HepG2 (cell line): ENCODE data around the gene SPTBN2. TPM values are rescaled to one million over a fixed set of nuclear protein-coding genes. Genes with fewer than 3 reads are reported as not detected.

Experiments
- ATF6 ChIP-seq: sonication (generic); formaldehyde crosslinking; conservative IDR thresholded peaks from 2 replicates; pipeline ENCODE4 v1.4.0; 2020; ENCODE audit warnings: missing genetic modification reagents
- CREM ChIP-seq, 2 experiments: sonication (generic) in 1 of 2; formaldehyde crosslinking in 1 of 2; IDR thresholded peaks; 2 replicates each; pipeline versions ENCODE4 v1.4.0 to v1.6.1; 2016 to 2020; ENCODE audit warnings: antibody characterized with exemption in 1 of 2, mild to moderate bottlenecking in 1 of 2, missing genetic modification reagents in 1 of 2
- FOXK2 ChIP-seq: fragments of 450-650 bp; IDR thresholded peaks from 2 replicates; pipeline ENCODE4 v1.6.1; 2016
- HNRNPH1 ChIP-seq: fragments of 200-400 bp; formaldehyde crosslinking; optimal IDR thresholded peaks from 2 replicates; pipeline ENCODE3; 2017; ENCODE audit warnings: mild to moderate bottlenecking, low read depth, low read length
- IKZF4 ChIP-seq: sonication (generic); formaldehyde crosslinking; IDR thresholded peaks from 2 replicates; pipeline ENCODE4 v1.5.1; 2020; ENCODE audit warnings: borderline replicate concordance, mild to moderate bottlenecking, low read depth, missing genetic modification reagents; ENCODE audit errors: not compliant biosample characterization
- MTA1 ChIP-seq: sonication (generic); formaldehyde crosslinking; IDR thresholded peaks from 2 replicates; pipeline ENCODE4 v1.4.0; 2020; ENCODE audit warnings: missing genetic modification reagents, mild to moderate bottlenecking, borderline replicate concordance
- NBN ChIP-seq: fragments of 450-650 bp; conservative IDR thresholded peaks from 2 replicates; pipeline ENCODE4 v1.6.1; 2017
- RXRA ChIP-seq: sonication (generic); formaldehyde crosslinking; IDR thresholded peaks from 2 replicates; pipeline ENCODE4 v1.5.1; 2020; ENCODE audit warnings: missing genetic modification reagents
- SRSF1 ChIP-seq: fragments of 200-400 bp; formaldehyde crosslinking; optimal IDR thresholded peaks from 2 replicates; pipeline ENCODE3; 2017; ENCODE audit warnings: mild to moderate bottlenecking, low read depth, low read length, moderate library complexity
- TSC22D2 ChIP-seq: sonication (generic); formaldehyde crosslinking; IDR thresholded peaks from 2 replicates; pipeline ENCODE4 v1.5.1; 2020; ENCODE audit warnings: missing genetic modification reagents, mild to moderate bottlenecking, borderline replicate concordance
- ZFY ChIP-seq: sonication (generic); formaldehyde crosslinking; IDR thresholded peaks from 2 replicates; pipeline ENCODE4 v1.4.0; 2020; ENCODE audit warnings: missing genetic modification reagents
- ZGPAT ChIP-seq: IDR thresholded peaks from 2 replicates; pipeline ENCODE4 v1.6.1; 2016; ENCODE audit warnings: mild to moderate bottlenecking
- ZNF251 ChIP-seq: sonication (generic); formaldehyde crosslinking; IDR thresholded peaks from 2 replicates; pipeline ENCODE4 v1.9.0; 2021; ENCODE audit warnings: mild to moderate bottlenecking, missing genetic modification reagents
- ZNF446 ChIP-seq: sonication (generic); formaldehyde crosslinking; IDR thresholded peaks from 2 replicates; pipeline ENCODE4 v1.5.0; 2020; ENCODE audit warnings: mild to moderate bottlenecking, missing genetic modification reagents
- ZNF572 ChIP-seq: sonication (generic); formaldehyde crosslinking; IDR thresholded peaks from 2 replicates; pipeline ENCODE4 v1.5.1; 2020; ENCODE audit warnings: mild to moderate bottlenecking, missing genetic modification reagents
- ZNF580 ChIP-seq: IDR thresholded peaks from 2 replicates; pipeline ENCODE4 v1.6.1; 2016; ENCODE audit warnings: low read depth, borderline replicate concordance
- ZNF605 ChIP-seq: sonication (generic); formaldehyde crosslinking; IDR thresholded peaks from 2 replicates; pipeline ENCODE4 v1.8.0; 2022; ENCODE audit warnings: mild to moderate bottlenecking, missing genetic modification reagents
- ZNF777 ChIP-seq: sonication (generic); formaldehyde crosslinking; IDR thresholded peaks from 2 replicates; pipeline ENCODE4 v1.4.0; 2020; ENCODE audit warnings: missing genetic modification reagents
- ZSCAN25 ChIP-seq: sonication (generic); formaldehyde crosslinking; IDR thresholded peaks from 2 replicates; pipeline ENCODE4 v1.8.0; 2022; ENCODE audit warnings: mild to moderate bottlenecking, missing genetic modification reagents
- polyA plus RNA-seq, 8 experiments: library from polyadenylated mRNA; depleted of rRNA in 3 of 8; stranded (reverse) in 7 of 8; unstranded in 1 of 8; fragments of >200 nt; fragmentation: Illumina TruSeq in 4 of 8; extraction: Trizol in 4 of 8; gene quantifications; 2 replicates each; pipeline versions ENCODE4 v1.2.1 to v1.2.3, GENCODE V29; 2011 to 2016; ENCODE audit warnings: low read depth in 4 of 8, missing spikeins in 1 of 8, mixed read lengths in 1 of 8; ENCODE audit not compliant: insufficient read depth in 1 of 8
- total RNA-seq, 5 experiments: library from RNA; depleted of rRNA; stranded (reverse); fragments of >200 nt; fragmentation: Illumina TruSeq; extraction: Trizol; gene quantifications; 2 replicates each; pipeline ENCODE4 v1.2.3, GENCODE V29; 2016; ENCODE audit warnings: low read depth in 1 of 5
- TF ChIP-seq, protein P1 (sequence below): sonication (generic); formaldehyde crosslinking; conservative IDR thresholded peaks from 2 replicates; pipeline ENCODE4 v1.8.0; 2022; ENCODE audit warnings: mild to moderate bottlenecking, moderate library complexity, missing genetic modification reagents
- TF ChIP-seq, protein P2 (sequence below): sonication (generic); formaldehyde crosslinking; IDR thresholded peaks from 2 replicates; pipeline ENCODE4 v1.4.0; 2020; ENCODE audit warnings: missing genetic modification reagents
- TF ChIP-seq, protein P3 (sequence below): sonication (generic); formaldehyde crosslinking; IDR thresholded peaks from 2 replicates; pipeline ENCODE4 v1.8.0; 2022; ENCODE audit warnings: missing genetic modification reagents, mild to moderate bottlenecking, inconsistent platforms, borderline replicate concordance

Gene SPTBN2
- total and polyA plus RNA-seq, 2 of the 13 experiments (the other 11 are each of a cell fraction or from before 2014, with no cell fraction given), result 0.65 to 4.0 TPM

GRCh38 chr11:66718320-66718971 lies 10.6 kb downstream of the SPTBN2 start (continued):
- TF ChIP-seq ZGPAT (CRISPR knock-in tag) (peak; percentile 50; the same call in 1 of the 2 replicates), TSC22D2 (CRISPR knock-in tag) (no peak), ZNF580 (CRISPR knock-in tag) (no peak; the same call in 1 of the 2 replicates), ZNF605 (CRISPR knock-in tag) (peak; percentile 14; the same call in 1 of the 2 replicates), ATF6 (CRISPR knock-in tag) (no peak), FOXK2 (no peak), SRSF1 (peak; percentile 50), ZFY (CRISPR knock-in tag) (peak; percentile 73), ZSCAN25 (CRISPR knock-in tag) (no peak), MTA1 (CRISPR knock-in tag) (0 out of 2 replicates have a peak, but pooled peaks have one; percentile 19), ZNF572 (CRISPR knock-in tag) (peak; percentile 51; the same call in 1 of the 2 replicates), RXRA (CRISPR knock-in tag) (peak; percentile 55; the same call in 1 of the 2 replicates), ZNF251 (CRISPR knock-in tag) (no peak), IKZF4 (CRISPR knock-in tag) (no peak), ZNF777 (CRISPR knock-in tag) (0 out of 2 replicates have a peak, but pooled peaks have one; percentile 27), NBN (no peak), ZNF446 (CRISPR knock-in tag) (no peak), HNRNPH1 (no peak), CREM (IDR thresholded peaks at IDR 0.05) (0 out of 2 replicates have a peak, but pooled peaks have one; percentile 7), CREM (CRISPR knock-in tag; IDR thresholded peaks at IDR 0.05) (no peak)
- TF ChIP-seq, protein P1, sequence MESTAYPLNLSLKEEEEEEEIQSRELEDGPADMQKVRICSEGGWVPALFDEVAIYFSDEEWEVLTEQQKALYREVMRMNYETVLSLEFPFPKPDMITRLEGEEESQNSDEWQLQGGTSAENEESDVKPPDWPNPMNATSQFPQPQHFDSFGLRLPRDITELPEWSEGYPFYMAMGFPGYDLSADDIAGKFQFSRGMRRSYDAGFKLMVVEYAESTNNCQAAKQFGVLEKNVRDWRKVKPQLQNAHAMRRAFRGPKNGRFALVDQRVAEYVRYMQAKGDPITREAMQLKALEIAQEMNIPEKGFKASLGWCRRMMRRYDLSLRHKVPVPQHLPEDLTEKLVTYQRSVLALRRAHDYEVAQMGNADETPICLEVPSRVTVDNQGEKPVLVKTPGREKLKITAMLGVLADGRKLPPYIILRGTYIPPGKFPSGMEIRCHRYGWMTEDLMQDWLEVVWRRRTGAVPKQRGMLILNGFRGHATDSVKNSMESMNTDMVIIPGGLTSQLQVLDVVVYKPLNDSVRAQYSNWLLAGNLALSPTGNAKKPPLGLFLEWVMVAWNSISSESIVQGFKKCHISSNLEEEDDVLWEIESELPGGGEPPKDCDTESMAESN (CRISPR knock-in tag), result no peak
- TF ChIP-seq, protein P2, sequence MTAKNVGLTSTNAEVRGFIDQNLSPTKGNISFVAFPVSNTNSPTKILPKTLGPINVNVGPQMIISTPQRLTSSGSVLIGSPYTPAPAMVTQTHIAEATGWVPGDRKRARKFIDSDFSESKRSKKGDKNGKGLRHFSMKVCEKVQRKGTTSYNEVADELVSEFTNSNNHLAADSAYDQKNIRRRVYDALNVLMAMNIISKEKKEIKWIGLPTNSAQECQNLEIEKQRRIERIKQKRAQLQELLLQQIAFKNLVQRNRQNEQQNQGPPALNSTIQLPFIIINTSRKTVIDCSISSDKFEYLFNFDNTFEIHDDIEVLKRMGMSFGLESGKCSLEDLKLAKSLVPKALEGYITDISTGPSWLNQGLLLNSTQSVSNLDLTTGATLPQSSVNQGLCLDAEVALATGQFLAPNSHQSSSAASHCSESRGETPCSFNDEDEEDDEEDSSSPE (CRISPR knock-in tag), result 0 out of 2 replicates have a peak, but pooled peaks have one; percentile 28
- TF ChIP-seq, protein P3, sequence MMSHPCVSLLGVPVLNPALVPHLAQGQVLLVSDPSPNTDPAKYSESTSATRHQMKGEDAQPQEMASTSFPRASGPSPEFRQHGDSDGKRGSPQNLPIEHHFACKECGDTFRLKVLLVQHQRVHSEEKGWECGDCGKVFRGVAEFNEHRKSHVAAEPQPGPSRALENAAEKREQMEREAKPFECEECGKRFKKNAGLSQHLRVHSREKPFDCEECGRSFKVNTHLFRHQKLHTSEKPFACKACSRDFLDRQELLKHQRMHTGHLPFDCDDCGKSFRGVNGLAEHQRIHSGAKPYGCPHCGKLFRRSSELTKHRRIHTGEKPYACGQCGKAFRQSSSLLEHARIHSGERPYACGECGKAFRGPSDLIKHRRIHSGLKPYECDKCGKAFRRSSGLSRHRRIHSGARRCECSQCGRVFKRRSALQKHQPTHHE (CRISPR knock-in tag), result 0 out of 2 replicates have a peak, but pooled peaks have one; percentile 23
